HepG2 (cell line): ENCODE measurements around the gene GRAMD2A.

Source experiments
- GPN1 ChIP-seq: sonication (generic); formaldehyde crosslinking; IDR thresholded peaks from 2 replicates; pipeline ENCODE4 v1.5.1; 2020; ENCODE audit warnings: missing genetic modification reagents, borderline replicate concordance
- NFRKB ChIP-seq: fragments of 450-650 bp; IDR thresholded peaks from 2 replicates; pipeline ENCODE4 v1.6.1; 2017
- PCBP1 ChIP-seq: fragments of 200-400 bp; formaldehyde crosslinking; IDR thresholded peaks from 2 replicates; pipeline ENCODE4 v1.6.1; 2017; ENCODE audit warnings: mild to moderate bottlenecking, low read depth, low read length, borderline replicate concordance
- POLR2A ChIP-seq, 2 experiments: IDR thresholded peaks; 2 replicates each; pipeline ENCODE4 v1.6.1; 2011; ENCODE audit warnings: low read depth in 2 of 2, low read length in 2 of 2, mild to moderate bottlenecking in 1 of 2, moderate library complexity in 1 of 2; ENCODE audit not compliant: insufficient read depth in 1 of 2
- ZNF609 ChIP-seq: sonication (generic); formaldehyde crosslinking; IDR thresholded peaks from 2 replicates; pipeline ENCODE4 v1.4.0; 2020; ENCODE audit warnings: mild to moderate bottlenecking, missing genetic modification reagents, borderline replicate concordance
- ZNF615 ChIP-seq: sonication (generic); formaldehyde crosslinking; IDR thresholded peaks from 2 replicates; pipeline ENCODE4 v1.5.0; 2020; ENCODE audit warnings: mild to moderate bottlenecking, missing genetic modification reagents, borderline replicate concordance
- ZSCAN29 ChIP-seq: sonication (generic); formaldehyde crosslinking; conservative IDR thresholded peaks from 2 replicates; pipeline ENCODE4 v1.4.0; 2020; ENCODE audit warnings: mild to moderate bottlenecking, missing genetic modification reagents
- TF ChIP-seq, protein P1 (sequence below): sonication (generic); formaldehyde crosslinking; conservative IDR thresholded peaks from 2 replicates; pipeline ENCODE4 v1.4.0; 2020; ENCODE audit warnings: missing genetic modification reagents

GRCh38 chr15:72193836-72194396, 3.7 kb downstream of the GRAMD2A start:
- TF ChIP-seq NFRKB: no peak
- TF ChIP-seq GPN1 (CRISPR knock-in tag): no peak
- TF ChIP-seq ZNF615 (CRISPR knock-in tag): no peak
- TF ChIP-seq, protein P1, sequence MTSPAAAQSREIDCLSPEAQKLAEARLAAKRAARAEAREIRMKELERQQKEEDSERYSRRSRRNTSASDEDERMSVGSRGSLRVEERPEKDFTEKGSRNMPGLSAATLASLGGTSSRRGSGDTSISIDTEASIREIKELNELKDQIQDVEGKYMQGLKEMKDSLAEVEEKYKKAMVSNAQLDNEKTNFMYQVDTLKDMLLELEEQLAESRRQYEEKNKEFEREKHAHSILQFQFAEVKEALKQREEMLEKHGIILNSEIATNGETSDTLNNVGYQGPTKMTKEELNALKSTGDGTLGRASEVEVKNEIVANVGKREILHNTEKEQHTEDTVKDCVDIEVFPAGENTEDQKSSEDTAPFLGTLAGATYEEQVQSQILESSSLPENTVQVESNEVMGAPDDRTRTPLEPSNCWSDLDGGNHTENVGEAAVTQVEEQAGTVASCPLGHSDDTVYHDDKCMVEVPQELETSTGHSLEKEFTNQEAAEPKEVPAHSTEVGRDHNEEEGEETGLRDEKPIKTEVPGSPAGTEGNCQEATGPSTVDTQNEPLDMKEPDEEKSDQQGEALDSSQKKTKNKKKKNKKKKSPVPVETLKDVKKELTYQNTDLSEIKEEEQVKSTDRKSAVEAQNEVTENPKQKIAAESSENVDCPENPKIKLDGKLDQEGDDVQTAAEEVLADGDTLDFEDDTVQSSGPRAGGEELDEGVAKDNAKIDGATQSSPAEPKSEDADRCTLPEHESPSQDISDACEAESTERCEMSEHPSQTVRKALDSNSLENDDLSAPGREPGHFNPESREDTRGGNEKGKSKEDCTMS (CRISPR knock-in tag): no peak
- TF ChIP-seq ZSCAN29 (CRISPR knock-in tag): no peak
- TF ChIP-seq POLR2A (IDR thresholded peaks at IDR 0.05; ENCODE audit: insufficient read depth in 1 of 2, low read depth in 2 of 2, low read length in 2 of 2): no peak
- TF ChIP-seq PCBP1: no peak
- TF ChIP-seq ZNF609 (CRISPR knock-in tag): no peak
